Skeletal muscle tissue (tissue), 4 donors: ENCODE data around the gene GC. TPM values are rescaled to one million over a fixed set of nuclear protein-coding genes. Genes with fewer than 3 reads are reported as not detected.
"Not testable (repeated sequence)": the region's sequence is repeated elsewhere in the genome, so short reads cannot be mapped to it uniquely, and the experiment has no call there.

Experiments used
- H3K27ac ChIP-seq: one replicate; pipeline ENCODE4 v1.7.0; 2013; ENCODE audit warnings: mild to moderate bottlenecking, low read depth, low read length, inconsistent platforms
- H3K27me3 ChIP-seq, 3 donors: one replicate each; pipeline ENCODE4 v1.7.0; 2013; ENCODE audit warnings: low read length in 3 of 3; ENCODE audit not compliant: control insufficient read depth in 3 of 3, insufficient read depth in 3 of 3
- H3K36me3 ChIP-seq, 3 donors: one replicate each; pipeline ENCODE4 v1.7.0; 2013; ENCODE audit warnings: low read length in 3 of 3; ENCODE audit not compliant: control insufficient read depth in 3 of 3, insufficient read depth in 3 of 3
- H3K4me1 ChIP-seq, 3 donors: one replicate each; pipeline ENCODE4 v1.7.0; 2013; ENCODE audit warnings: low read length in 3 of 3, mild to moderate bottlenecking in 3 of 3; ENCODE audit not compliant: control insufficient read depth in 3 of 3, insufficient read depth in 3 of 3
- H3K4me3 ChIP-seq, 3 donors: one replicate each; pipeline ENCODE4 v1.7.0; 2013; ENCODE audit warnings: low read length in 3 of 3
- H3K9ac ChIP-seq, 3 donors: one replicate each; pipeline ENCODE4 v1.7.0; 2013; ENCODE audit warnings: low read length in 3 of 3, mild to moderate bottlenecking in 3 of 3, moderate library complexity in 2 of 3, low read depth in 1 of 3
- H3K9me3 ChIP-seq, 3 donors: one replicate each; pipeline ENCODE4 v1.7.0; 2013; ENCODE audit warnings: low read length in 3 of 3; ENCODE audit not compliant: control insufficient read depth in 3 of 3
- total RNA-seq: library from RNA; depleted of rRNA; stranded (reverse); fragments of >200 nt; gene quantifications from one replicate; pipeline ENCODE4 v1.2.3, GENCODE V29; 2014
- donor health status: Osteomylitis.

Gene GC, protein sequence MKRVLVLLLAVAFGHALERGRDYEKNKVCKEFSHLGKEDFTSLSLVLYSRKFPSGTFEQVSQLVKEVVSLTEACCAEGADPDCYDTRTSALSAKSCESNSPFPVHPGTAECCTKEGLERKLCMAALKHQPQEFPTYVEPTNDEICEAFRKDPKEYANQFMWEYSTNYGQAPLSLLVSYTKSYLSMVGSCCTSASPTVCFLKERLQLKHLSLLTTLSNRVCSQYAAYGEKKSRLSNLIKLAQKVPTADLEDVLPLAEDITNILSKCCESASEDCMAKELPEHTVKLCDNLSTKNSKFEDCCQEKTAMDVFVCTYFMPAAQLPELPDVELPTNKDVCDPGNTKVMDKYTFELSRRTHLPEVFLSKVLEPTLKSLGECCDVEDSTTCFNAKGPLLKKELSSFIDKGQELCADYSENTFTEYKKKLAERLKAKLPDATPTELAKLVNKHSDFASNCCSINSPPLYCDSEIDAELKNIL
- total RNA-seq = not detected

DNA sequence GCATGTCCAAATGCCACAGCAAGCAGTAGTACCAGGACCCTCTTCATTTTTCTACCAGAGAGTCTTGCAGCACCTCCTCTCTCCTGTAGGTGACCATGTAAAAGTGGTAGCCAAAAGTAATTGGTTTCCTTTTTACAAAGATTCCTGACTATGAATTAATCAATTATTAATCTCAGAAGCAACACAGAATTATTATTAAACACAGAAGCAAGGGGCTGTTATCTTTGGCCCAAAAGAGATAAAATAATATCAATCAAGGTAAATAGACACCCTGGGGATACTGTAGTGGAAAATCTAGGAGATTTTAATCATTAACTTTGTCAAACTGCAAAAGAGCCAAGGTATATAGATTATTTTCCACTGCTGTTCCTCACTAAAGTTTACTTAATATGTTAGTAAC is at the start of gene GC:
TSS of gene GC (minus strand) at position 108 of the 400 bp plus-strand sequence. CDS start at position 47, 61 bp downstream.
- Histone ChIP-seq H3K4me1 (no peaks in the 10 kb centered on the region), H3K9me3 (no peaks in the 10 kb centered on the region), H3K27me3 (no peaks in the 10 kb centered on the region), H3K4me3 (no peak within 1 kb of the TSS), H3K27ac (no peak within 1 kb of the TSS), H3K9ac (no peak within 1 kb of the TSS), H3K36me3 (no peaks in the 10 kb centered on the region)

DNA sequence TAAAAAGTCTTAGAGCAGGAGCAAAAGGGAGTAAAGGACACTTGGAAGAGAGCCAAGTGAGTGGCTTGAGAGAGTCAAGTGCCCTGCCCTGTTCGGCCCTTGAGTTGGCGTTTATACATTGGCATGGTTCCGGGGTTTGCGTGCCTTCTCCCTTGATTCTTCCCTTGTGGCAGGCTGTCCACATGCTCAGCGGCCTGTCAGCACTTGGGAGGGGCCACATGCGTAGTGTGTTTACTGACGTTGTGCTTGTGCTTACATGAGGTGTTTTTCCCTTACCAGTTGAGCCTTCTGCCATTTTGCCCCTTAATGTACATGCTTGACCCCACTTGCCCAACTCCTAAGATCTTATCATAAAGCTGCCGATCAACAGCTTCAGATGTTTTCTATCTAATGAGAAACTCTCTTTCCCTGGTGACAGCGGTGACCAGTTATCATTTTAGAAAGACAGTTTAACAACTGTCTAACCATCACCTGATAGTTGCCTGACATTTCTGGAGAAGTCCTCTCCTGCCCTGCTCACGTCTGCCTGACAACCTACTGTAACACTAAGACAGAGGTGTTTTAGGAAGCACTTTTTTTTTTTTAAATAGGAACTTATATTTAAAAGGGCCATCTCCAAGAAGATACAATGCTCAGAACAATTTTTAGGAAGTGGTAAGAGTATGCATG is 49.5 kb upstream of the GC start:
- Histone ChIP-seq H3K4me3 (no peak overlapping the region), H3K9me3 (no peaks in the 10 kb centered on the region), H3K36me3 (no peaks in the 10 kb centered on the region), H3K27me3 (no peaks in the 10 kb centered on the region), H3K9ac (no peak overlapping the region), H3K27ac (no peak overlapping the region), H3K4me1 (no peaks in the 10 kb centered on the region)

DNA sequence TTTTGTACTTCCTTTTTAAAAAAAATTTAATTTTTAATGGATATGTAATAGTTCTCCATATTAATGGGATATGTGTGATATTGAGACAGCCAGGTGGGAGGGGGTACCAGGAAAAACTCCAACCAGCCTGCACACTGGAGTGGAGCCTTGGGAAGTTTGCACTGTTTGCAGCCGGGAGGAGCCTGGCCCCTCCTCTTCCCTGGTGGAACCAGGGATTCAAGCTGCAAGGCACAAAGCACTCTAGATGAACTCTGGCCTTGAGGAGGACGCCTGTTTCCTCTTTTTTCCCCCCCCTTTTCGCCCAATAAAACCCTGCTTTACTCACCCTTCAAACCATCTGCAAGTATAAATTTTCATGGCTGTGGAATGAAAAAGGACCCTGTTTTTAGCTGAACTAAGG is 48.2 kb upstream of the GC start:
- Histone ChIP-seq H3K27ac (no peak overlapping the region), H3K9ac (no peak overlapping the region), H3K4me1 (no peaks in the 10 kb centered on the region), H3K4me3 (no peak overlapping the region), H3K36me3 (no peaks in the 10 kb centered on the region), H3K9me3 (no peaks in the 10 kb centered on the region), H3K27me3 (no peaks in the 10 kb centered on the region)

DNA sequence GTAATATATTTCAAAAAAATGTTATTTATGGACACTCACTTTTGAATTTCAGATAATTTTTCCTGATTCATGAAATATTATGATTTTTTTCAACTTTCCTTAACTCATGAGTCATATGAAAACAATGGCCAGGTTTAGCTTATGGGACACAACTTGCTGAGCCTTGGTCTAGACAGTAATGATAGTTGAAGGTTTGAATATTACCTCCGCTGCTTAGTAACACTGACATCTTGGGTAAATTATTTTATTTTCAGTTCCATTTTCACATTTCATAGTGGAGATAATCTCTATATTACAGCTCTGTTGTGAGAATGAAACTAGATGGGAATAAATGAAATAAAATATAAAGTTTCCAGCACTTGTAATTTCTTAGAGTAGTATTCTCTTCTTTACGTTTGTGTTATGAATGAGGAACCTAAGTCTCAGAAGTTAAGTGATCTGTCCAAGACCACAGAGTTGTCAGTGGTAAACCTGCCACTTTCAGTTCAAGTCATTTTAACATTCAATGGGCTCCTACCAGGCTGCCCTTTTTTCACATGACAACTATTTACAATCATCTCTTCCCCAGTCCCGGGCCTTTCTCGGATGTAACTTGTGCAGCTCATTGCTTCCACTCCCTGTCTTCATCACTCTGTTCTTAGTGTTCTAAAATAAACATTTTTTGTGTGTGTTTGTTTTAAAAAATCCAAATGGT is 46.8 kb upstream of the GC start:
- H3K4me1 ChIP-seq = no peaks in the 10 kb centered on the region
- no peaks in the 10 kb centered on the region for H3K36me3 ChIP-seq
- H3K27me3 ChIP-seq = no peaks in the 10 kb centered on the region
- H3K27ac ChIP-seq = no peak overlapping the region
- no peak overlapping the region for H3K4me3 ChIP-seq
- H3K9me3 ChIP-seq = no peaks in the 10 kb centered on the region
- no peak overlapping the region for H3K9ac ChIP-seq

DNA sequence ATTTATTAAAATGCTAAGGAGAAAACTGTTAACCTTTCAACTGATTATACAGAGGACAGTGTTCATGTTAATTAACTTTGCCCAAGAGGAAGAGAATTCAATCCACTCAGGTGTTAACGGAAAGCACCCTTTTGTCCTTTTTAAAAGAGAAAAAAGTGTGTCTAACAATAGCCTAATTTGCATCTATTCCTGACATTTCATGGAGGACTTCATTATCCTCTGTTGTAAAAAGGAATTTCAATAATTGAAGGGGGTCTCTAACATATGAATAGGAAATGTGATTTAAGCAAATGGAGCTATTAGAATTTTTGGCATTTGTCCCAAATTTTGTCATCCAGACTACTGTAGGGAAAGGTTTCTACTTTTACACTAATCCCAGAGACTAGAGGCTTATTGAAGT is 44.6 kb upstream of the GC start:
- no peak overlapping the region for H3K9ac ChIP-seq
- no peak overlapping the region for H3K27ac ChIP-seq
- H3K4me1 ChIP-seq = no peaks in the 10 kb centered on the region
- H3K9me3 ChIP-seq = no peaks in the 10 kb centered on the region
- no peaks in the 10 kb centered on the region for H3K27me3 ChIP-seq
- no peak overlapping the region for H3K4me3 ChIP-seq
- H3K36me3 ChIP-seq = no peaks in the 10 kb centered on the region

DNA sequence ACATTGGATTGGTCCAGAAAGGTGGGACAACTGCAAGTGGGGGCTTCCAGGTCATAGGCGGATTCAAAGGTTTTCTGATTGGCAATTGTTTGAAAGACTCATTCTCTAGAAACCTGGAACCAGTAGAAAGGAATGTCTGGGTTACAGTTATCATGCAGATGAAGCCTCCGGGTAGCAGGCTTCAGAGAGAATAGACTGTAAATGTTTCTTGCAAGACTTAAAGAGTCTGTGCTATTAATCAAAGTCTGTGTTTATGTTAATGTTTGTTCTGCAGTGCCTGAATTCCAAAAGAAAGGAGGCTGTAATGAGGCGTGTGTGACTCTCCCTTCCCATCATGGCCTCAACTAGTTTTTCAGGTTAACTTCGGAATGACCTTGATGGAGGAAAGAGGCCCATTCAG is 43.9 kb upstream of the GC start:
- H3K4me3 ChIP-seq = no peak overlapping the region
- H3K27me3 ChIP-seq = no peaks in the 10 kb centered on the region
- no peak overlapping the region for H3K9ac ChIP-seq
- H3K9me3 ChIP-seq = no peaks in the 10 kb centered on the region
- H3K4me1 ChIP-seq = no peaks in the 10 kb centered on the region
- no peaks in the 10 kb centered on the region for H3K36me3 ChIP-seq
- H3K27ac ChIP-seq = no peak overlapping the region

DNA sequence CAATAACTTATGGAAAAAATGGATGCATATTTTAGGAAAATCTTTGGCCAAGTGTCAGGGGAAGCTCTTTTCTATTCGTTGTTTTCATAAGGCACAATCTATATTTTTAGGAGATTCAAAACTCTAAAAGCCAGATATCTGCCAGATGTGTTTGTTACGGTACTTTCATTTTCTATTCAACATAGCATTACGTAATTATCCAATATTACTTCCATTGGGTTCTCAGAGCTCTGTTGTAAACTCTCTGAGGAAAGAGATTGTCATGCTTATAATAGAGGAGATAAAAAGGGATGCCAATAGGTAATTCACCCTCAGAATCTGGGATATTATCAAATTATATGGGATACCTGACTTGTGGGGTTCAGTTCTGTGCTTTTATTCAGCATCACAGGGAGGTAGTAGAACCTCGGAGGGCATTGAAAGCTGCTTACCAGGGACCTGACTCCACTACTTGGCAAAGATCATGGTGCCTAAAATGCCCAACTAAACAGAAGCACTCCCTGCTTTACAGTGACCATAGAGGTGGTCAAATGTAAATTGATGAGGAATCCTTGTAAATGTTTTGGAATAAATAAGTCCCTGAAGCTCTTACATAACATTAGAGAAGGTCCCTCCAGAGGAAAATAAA is 32.9 kb upstream of the GC start:
- Histone ChIP-seq H3K36me3 (no peaks in the 10 kb centered on the region), H3K27ac (no peak overlapping the region), H3K4me3 (no peak overlapping the region), H3K4me1 (no peaks in the 10 kb centered on the region), H3K9ac (no peak overlapping the region), H3K9me3 (no peaks in the 10 kb centered on the region), H3K27me3 (no peaks in the 10 kb centered on the region)

DNA sequence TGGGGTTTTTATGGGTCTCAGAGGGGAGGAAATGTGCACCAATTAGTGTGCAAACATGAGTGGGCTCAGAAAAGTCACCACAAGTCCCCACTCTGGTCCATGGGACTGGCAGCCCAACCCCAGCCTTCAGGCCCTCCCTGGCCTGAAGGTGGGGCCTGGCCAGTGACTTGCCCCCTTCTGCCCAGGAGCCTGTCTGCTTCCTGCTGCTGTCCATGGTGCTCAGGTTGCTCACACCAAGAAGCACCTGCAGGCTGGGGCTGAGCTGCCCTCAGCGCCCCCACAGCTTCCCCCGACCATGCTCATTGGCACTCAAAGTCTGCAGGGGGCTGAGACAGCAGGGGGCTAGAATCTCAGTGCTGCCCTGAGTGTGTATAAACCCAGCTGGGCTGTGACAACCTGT is 30.6 kb upstream of the GC start:
- no peaks in the 10 kb centered on the region for H3K36me3 ChIP-seq
- H3K4me1 ChIP-seq = no peaks in the 10 kb centered on the region
- H3K9me3 ChIP-seq = no peaks in the 10 kb centered on the region
- H3K4me3 ChIP-seq = no peak overlapping the region
- H3K9ac ChIP-seq = no peak overlapping the region
- H3K27me3 ChIP-seq = no peaks in the 10 kb centered on the region
- H3K27ac ChIP-seq = no peak overlapping the region

DNA sequence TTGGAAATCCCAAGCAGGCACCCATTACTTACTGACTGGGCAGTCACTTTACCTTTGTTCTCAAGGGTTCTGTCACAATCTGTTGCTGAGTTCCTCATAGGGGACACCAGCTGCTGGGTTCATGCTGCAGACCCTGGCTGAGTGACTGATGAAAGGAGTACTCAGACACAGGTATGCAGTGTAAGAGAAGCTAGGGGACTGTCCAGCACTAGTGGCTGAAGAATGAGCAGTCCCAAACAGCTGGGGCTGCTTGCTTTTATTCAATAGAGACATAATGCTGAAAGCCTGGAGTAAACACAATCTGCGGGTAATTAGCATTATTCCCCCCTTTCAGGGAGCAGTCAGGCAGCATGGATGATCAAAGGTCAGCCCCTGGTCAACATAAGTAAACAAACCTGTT is 25.9 kb upstream of the GC start:
- not testable (repeated sequence) for H3K9ac ChIP-seq, H3K27ac ChIP-seq, H3K36me3 ChIP-seq, H3K9me3 ChIP-seq, H3K4me3 ChIP-seq, H3K4me1 ChIP-seq, H3K27me3 ChIP-seq
